Measurements from ENCODE around the gene PLAAT5.
"Not testable (repeated sequence)": the region's sequence is repeated elsewhere in the genome, so short reads cannot be mapped to it uniquely, and the experiment has no call there.

- TF ChIP-seq, protein P1, sequence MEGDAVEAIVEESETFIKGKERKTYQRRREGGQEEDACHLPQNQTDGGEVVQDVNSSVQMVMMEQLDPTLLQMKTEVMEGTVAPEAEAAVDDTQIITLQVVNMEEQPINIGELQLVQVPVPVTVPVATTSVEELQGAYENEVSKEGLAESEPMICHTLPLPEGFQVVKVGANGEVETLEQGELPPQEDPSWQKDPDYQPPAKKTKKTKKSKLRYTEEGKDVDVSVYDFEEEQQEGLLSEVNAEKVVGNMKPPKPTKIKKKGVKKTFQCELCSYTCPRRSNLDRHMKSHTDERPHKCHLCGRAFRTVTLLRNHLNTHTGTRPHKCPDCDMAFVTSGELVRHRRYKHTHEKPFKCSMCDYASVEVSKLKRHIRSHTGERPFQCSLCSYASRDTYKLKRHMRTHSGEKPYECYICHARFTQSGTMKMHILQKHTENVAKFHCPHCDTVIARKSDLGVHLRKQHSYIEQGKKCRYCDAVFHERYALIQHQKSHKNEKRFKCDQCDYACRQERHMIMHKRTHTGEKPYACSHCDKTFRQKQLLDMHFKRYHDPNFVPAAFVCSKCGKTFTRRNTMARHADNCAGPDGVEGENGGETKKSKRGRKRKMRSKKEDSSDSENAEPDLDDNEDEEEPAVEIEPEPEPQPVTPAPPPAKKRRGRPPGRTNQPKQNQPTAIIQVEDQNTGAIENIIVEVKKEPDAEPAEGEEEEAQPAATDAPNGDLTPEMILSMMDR (conservative IDR thresholded peaks at IDR 0.05; ENCODE audit: low read depth, low read length) = not testable (repeated sequence)
- not testable (repeated sequence) for TF ChIP-seq EZH2 (IDR thresholded peaks at IDR 0.05; ENCODE audit: borderline replicate concordance, low read depth, low read length, poor library complexity, severe bottlenecking)
These were observed 55.1 kb downstream of the PLAAT5 start for GRCh38 chr11:63435831-63436230.
